NT2/D1 (cell line): Measurements from ENCODE around the gene MED28.

Experiments
- YY1 ChIP-seq: IDR thresholded peaks from 2 replicates; pipeline ENCODE4 v1.6.1; 2011; ENCODE audit not compliant: insufficient read length, insufficient read depth
- ZNF274 ChIP-seq: IDR thresholded peaks from 2 replicates; pipeline ENCODE4 v1.6.1; 2011; ENCODE audit warnings: mild to moderate bottlenecking, low read depth, low read length

DNA sequence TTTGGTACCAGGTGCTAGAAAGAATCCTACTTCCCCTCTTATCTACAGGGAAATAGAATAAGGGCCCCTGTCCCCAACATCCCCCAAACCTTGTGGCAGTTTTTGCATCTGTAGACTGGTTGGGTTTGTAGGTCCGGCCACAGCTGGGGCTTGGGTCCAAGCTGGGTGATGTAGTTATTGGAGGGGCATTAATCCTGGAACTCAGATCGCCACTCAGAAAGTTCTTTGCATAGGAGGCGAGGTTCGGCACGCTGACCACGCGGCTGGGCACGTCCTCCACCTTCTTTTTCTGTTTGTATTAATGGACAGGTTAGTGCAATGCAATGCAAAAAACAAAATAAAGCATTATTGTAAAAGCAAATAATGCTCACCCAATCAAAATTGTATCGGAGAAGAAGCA lies 19.2 kb downstream of the MED28 start:
- no peak for TF ChIP-seq ZNF274
- TF ChIP-seq YY1 = no peak
